ENCODE data around the gene COX7A2L. TPM values are rescaled to one million over a fixed set of nuclear protein-coding genes. Genes with fewer than 3 reads are reported as not detected.

COX7A2L gene, protein sequence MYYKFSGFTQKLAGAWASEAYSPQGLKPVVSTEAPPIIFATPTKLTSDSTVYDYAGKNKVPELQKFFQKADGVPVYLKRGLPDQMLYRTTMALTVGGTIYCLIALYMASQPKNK
- 157 and 183 TPM in 2 replicates for total RNA-seq

DNA sequence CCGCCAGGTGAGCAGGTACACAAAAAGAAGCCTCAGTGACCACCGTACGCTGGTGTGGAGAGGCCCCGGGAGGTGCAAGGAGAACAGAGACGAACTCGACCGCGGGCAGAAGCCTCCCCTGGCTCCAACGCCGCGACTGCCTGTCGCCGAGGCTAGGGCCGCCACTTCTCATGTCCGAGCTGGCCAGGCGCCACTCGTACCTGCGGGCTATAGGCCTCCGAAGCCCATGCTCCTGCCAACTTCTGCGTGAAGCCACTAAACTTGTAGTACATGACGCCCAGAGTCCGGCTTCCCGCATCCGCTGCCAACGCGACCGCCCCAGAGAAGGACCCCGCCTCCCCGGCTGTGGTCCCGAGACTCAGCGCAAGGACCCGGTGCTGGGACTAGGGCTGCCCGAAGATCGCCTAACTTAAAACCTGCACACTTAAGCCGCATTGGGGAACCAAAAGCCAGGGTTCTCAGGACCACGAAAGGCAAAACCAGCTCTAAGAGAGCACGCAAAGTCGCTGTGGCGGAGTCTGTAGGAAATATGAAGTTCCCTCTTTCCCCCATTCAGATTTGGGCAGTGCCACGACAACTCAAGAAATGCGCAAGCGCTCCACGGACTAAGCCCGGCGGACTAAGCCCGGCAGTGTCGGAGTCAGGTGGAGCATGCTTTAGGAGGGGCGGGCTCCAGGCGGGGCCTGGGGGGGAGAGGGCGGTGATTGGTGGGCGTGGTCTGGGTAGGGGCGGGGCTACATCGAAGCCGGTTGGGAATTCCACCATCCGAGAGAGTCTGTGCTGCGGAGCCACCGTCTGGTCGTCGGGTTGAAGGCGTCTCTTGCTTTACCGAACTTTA, at the start of gene COX7A2L:
COX7A2L (minus strand) TSS at position 328 of the 838 bp plus-strand sequence; CDS start at position 272, 56 bp downstream.

Other genes starting within 250 kb of the COX7A2L start
- gene EML4, start 191.9 kb downstream of the COX7A2L start, total RNA-seq: 27.6 and 45.7 TPM in 2 replicates
- gene KCNG3, start 132.8 kb upstream of the COX7A2L start, total RNA-seq: under 0.01 TPM in 1 of 2 replicates, not detected in the other
- 23.7 and 27.7 TPM in 2 replicates for gene MTA3, start 207.4 kb upstream of the COX7A2L start, total RNA-seq

Measured in bronchial smooth muscle cell (primary cell).